ENCODE data around the gene SGMS1. TPM values are rescaled to one million over a fixed set of nuclear protein-coding genes. Genes with fewer than 3 reads are reported as not detected.

The SGMS1 gene
- total RNA-seq, 1 donor from 2014 or later: 25.6 TPM

GRCh38 chr10:50627443-50627842 is 3.7 kb upstream of the SGMS1 start:
- no peak for FAIRE-seq
- Histone ChIP-seq H2AFZ (ENCODE audit: low read depth, low read length) (no peak overlapping the region), H3K4me2 (ENCODE audit: low read length) (no peak overlapping the region), H3K79me2 (ENCODE audit: insufficient read depth, low read length) (no peaks in the 10 kb centered on the region), H3K4me3 (ENCODE audit: insufficient read depth, low read depth, low read length) (no peak overlapping the region), H3K9me3 (ENCODE audit: insufficient read depth, low read depth, low read length) (no peaks in the 10 kb centered on the region), H3K36me3 (ENCODE audit: insufficient read depth, low read length) (no peaks in the 10 kb centered on the region), H3K9ac (ENCODE audit: low read length) (no peak overlapping the region), H3K27me3 (ENCODE audit: insufficient read depth, low read length) (no peaks in the 10 kb centered on the region), H4K20me1 (ENCODE audit: insufficient read depth, low read length) (no peaks in the 10 kb centered on the region), H3K4me1 (ENCODE audit: insufficient read depth, low read length) (peaks cover 8% of the 10 kb centered on the region), H3K27ac (ENCODE audit: low read depth, low read length) (no peak overlapping the region)
- no peaks in the 10 kb centered on the region for H3K4me1 Mint-ChIP-seq (ENCODE audit: low read depth, unreplicated experiment)
- no peak for DNase-seq (ENCODE audit: low read depth)
- no peaks in the 10 kb centered on the region for H3K9me3 Mint-ChIP-seq (ENCODE audit: unreplicated experiment)
- TF ChIP-seq EZH2 (IDR thresholded peaks at IDR 0.05; ENCODE audit: insufficient read depth, low read length): no peak
- TF ChIP-seq, protein P1, sequence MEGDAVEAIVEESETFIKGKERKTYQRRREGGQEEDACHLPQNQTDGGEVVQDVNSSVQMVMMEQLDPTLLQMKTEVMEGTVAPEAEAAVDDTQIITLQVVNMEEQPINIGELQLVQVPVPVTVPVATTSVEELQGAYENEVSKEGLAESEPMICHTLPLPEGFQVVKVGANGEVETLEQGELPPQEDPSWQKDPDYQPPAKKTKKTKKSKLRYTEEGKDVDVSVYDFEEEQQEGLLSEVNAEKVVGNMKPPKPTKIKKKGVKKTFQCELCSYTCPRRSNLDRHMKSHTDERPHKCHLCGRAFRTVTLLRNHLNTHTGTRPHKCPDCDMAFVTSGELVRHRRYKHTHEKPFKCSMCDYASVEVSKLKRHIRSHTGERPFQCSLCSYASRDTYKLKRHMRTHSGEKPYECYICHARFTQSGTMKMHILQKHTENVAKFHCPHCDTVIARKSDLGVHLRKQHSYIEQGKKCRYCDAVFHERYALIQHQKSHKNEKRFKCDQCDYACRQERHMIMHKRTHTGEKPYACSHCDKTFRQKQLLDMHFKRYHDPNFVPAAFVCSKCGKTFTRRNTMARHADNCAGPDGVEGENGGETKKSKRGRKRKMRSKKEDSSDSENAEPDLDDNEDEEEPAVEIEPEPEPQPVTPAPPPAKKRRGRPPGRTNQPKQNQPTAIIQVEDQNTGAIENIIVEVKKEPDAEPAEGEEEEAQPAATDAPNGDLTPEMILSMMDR (IDR thresholded peaks at IDR 0.05; ENCODE audit: insufficient read depth, low read depth, low read length): no peak
- no peaks in the 10 kb centered on the region for H3K36me3 Mint-ChIP-seq (ENCODE audit: low read depth, unreplicated experiment)
- H3K27me3 Mint-ChIP-seq (ENCODE audit: low read depth, unreplicated experiment): no peaks in the 10 kb centered on the region
- no peak overlapping the region for H3K27ac Mint-ChIP-seq (ENCODE audit: unreplicated experiment)
- no peak overlapping the region for H3K4me3 Mint-ChIP-seq (ENCODE audit: unreplicated experiment)

- Histone ChIP-seq H3K9ac (ENCODE audit: low read length) (peak overlapping the region; percentile 94), H3K9me3 (ENCODE audit: insufficient read depth, low read depth, low read length) (no peaks in the 10 kb centered on the region), H3K27ac (ENCODE audit: low read depth, low read length) (peak overlapping the region; percentile 99), H4K20me1 (ENCODE audit: insufficient read depth, low read length) (peaks cover 7% of the 10 kb centered on the region), H3K27me3 (ENCODE audit: insufficient read depth, low read length) (no peaks in the 10 kb centered on the region), H3K4me1 (ENCODE audit: insufficient read depth, low read length) (peaks cover 18% of the 10 kb centered on the region), H3K36me3 (ENCODE audit: insufficient read depth, low read length) (no peaks in the 10 kb centered on the region), H3K4me2 (ENCODE audit: low read length) (peak overlapping the region; percentile 96), H3K79me2 (ENCODE audit: insufficient read depth, low read length) (no peaks in the 10 kb centered on the region), H2AFZ (ENCODE audit: low read depth, low read length) (peak overlapping the region; percentile 100), H3K4me3 (ENCODE audit: insufficient read depth, low read depth, low read length) (peak overlapping the region; percentile 94)
- no peaks in the 10 kb centered on the region for H3K9me3 Mint-ChIP-seq (ENCODE audit: unreplicated experiment)
- H3K27ac Mint-ChIP-seq (ENCODE audit: unreplicated experiment): peak overlapping the region; percentile 98
- H3K4me1 Mint-ChIP-seq (ENCODE audit: low read depth, unreplicated experiment): no peaks in the 10 kb centered on the region
- H3K4me3 Mint-ChIP-seq (ENCODE audit: unreplicated experiment): peak overlapping the region; percentile 95
- H3K36me3 Mint-ChIP-seq (ENCODE audit: low read depth, unreplicated experiment): no peaks in the 10 kb centered on the region
- no peak for TF ChIP-seq EZH2 (IDR thresholded peaks at IDR 0.05; ENCODE audit: insufficient read depth, low read length)
- TF ChIP-seq, protein P1 (IDR thresholded peaks at IDR 0.05; ENCODE audit: insufficient read depth, low read depth, low read length): no peak
- FAIRE-seq (no peak), DNase-seq (ENCODE audit: low read depth) (no peak)
- no peaks in the 10 kb centered on the region for H3K27me3 Mint-ChIP-seq (ENCODE audit: low read depth, unreplicated experiment)
Measured at GRCh38 chr10:50625649-50626132, 1.9 kb upstream of the SGMS1 start.

DNA sequence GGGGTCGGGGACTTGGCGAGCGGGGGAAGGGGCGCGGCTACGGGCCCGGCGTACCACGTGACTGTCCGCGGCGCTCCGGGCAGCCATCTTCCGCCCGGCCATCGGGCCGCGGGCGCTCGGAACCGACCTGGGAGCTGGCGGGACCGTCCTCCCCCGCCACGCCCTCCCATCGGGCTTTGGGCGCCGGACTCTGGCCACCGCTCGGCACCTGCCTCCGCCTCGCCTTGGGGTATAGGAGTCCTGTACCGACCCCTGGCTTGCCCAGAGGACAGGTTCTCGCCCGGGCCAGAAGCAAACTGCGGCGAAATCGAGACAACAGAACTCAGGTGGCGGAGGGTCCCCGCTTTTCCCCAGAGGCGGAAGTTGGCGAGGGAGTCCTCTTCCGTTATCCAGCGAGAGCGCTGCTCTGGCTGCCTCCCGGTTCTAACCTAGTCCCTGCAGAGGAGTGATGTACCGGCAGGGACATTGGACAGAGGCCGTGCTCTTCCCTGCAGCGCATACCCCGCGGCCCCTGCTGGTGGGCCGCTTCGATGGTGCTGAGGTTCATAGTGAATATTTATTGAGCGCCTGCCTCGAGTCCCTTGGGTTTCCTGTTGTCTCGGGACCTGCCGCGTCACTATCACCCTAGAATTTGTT is 1.2 kb upstream of the SGMS1 start:
- H3K4me1 Mint-ChIP-seq (ENCODE audit: low read depth, unreplicated experiment): no peaks in the 10 kb centered on the region
- Histone ChIP-seq H3K4me1 (ENCODE audit: insufficient read depth, low read length) (peaks cover 18% of the 10 kb centered on the region), H3K79me2 (ENCODE audit: insufficient read depth, low read length) (peaks cover 7% of the 10 kb centered on the region), H3K9me3 (ENCODE audit: insufficient read depth, low read depth, low read length) (no peaks in the 10 kb centered on the region), H3K4me2 (ENCODE audit: low read length) (peak overlapping the region; percentile 96), H3K4me3 (ENCODE audit: insufficient read depth, low read depth, low read length) (peak overlapping the region; percentile 94), H3K9ac (ENCODE audit: low read length) (peak overlapping the region; percentile 94), H4K20me1 (ENCODE audit: insufficient read depth, low read length) (peaks cover 13% of the 10 kb centered on the region), H3K27ac (ENCODE audit: low read depth, low read length) (peak overlapping the region; percentile 99), H3K27me3 (ENCODE audit: insufficient read depth, low read length) (no peaks in the 10 kb centered on the region), H3K36me3 (ENCODE audit: insufficient read depth, low read length) (no peaks in the 10 kb centered on the region), H2AFZ (ENCODE audit: low read depth, low read length) (peak overlapping the region; percentile 100)
- peak overlapping the region; percentile 95 for H3K4me3 Mint-ChIP-seq (ENCODE audit: unreplicated experiment)
- H3K9me3 Mint-ChIP-seq (ENCODE audit: unreplicated experiment): no peaks in the 10 kb centered on the region
- H3K36me3 Mint-ChIP-seq (ENCODE audit: low read depth, unreplicated experiment): no peaks in the 10 kb centered on the region
- no peak for TF ChIP-seq EZH2 (IDR thresholded peaks at IDR 0.05; ENCODE audit: insufficient read depth, low read length)
- TF ChIP-seq, protein P1 (IDR thresholded peaks at IDR 0.05; ENCODE audit: insufficient read depth, low read depth, low read length): peak; percentile 50
- peak; percentile 53 for DNase-seq (ENCODE audit: low read depth)
- H3K27ac Mint-ChIP-seq (ENCODE audit: unreplicated experiment): peak overlapping the region; percentile 98
- FAIRE-seq: no peak
- H3K27me3 Mint-ChIP-seq (ENCODE audit: low read depth, unreplicated experiment): no peaks in the 10 kb centered on the region
